HG02852 (cell line): ENCODE measurements around the gene ATXN7L3.
"Not testable (repeated sequence)": the region's sequence is repeated elsewhere in the genome, so short reads cannot be mapped to it uniquely, and the experiment has no call there.

Experiments used
- ATAC-seq: cut with Tn5 transposase; IDR thresholded peaks from one replicate; pipeline ENCODE4 v1.9.1; 2021; ENCODE audit warnings: mild to moderate bottlenecking, moderate library complexity; ENCODE audit not compliant: unreplicated experiment

Gene ATXN7L3

GRCh38 chr17:44199553-44200477 is at the start of gene ATXN7L3:
TSS of gene ATXN7L3 (minus strand) at chr17:44199884. CDS start at chr17:44198070, 1,814 bp downstream.
- ATAC-seq = peak; percentile 58

GRCh38 chr17:44247876-44248736 is 48.4 kb upstream of the ATXN7L3 start:
- ATAC-seq = no peak

GRCh38 chr17:44247440-44247841 is 47.8 kb upstream of the ATXN7L3 start:
- ATAC-seq = no peak

GRCh38 chr17:44241106-44241624 is 41.5 kb upstream of the ATXN7L3 start:
- no peak for ATAC-seq

- not testable (repeated sequence) for ATAC-seq
These were observed 38.2 kb upstream of the ATXN7L3 start for GRCh38 chr17:44237886-44238285.

GRCh38 chr17:44236444-44236991 is 36.8 kb upstream of the ATXN7L3 start:
- ATAC-seq = peak; percentile 44

GRCh38 chr17:44235583-44235936 is 35.9 kb upstream of the ATXN7L3 start:
- no peak for ATAC-seq

- no peak for ATAC-seq
These were observed 33.9 kb upstream of the ATXN7L3 start for GRCh38 chr17:44233582-44233981.

- no peak for ATAC-seq
These were observed 32.4 kb upstream of the ATXN7L3 start for GRCh38 chr17:44232061-44232460.

- no peak for ATAC-seq
These were observed 30.5 kb upstream of the ATXN7L3 start for GRCh38 chr17:44230140-44230539.

GRCh38 chr17:44229090-44229489 is 29.4 kb upstream of the ATXN7L3 start:
- ATAC-seq = no peak

GRCh38 chr17:44223541-44224071 is 23.9 kb upstream of the ATXN7L3 start:
- ATAC-seq = no peak

- ATAC-seq = no peak
These were observed 22.6 kb upstream of the ATXN7L3 start for GRCh38 chr17:44222112-44222869.

- ATAC-seq = no peak
These were observed 22.1 kb upstream of the ATXN7L3 start for GRCh38 chr17:44221862-44222111.

- ATAC-seq = no peak
These were observed 21.6 kb upstream of the ATXN7L3 start for GRCh38 chr17:44221084-44221861.

- peak; percentile 5 for ATAC-seq
These were observed 20.8 kb upstream of the ATXN7L3 start for GRCh38 chr17:44220213-44221083.

GRCh38 chr17:44219616-44220212 is 20.0 kb upstream of the ATXN7L3 start, which contains the start of gene UBTF:
TSS of gene UBTF (minus strand) at chr17:44219675. CDS start at chr17:44218229, 1,446 bp downstream.
- peak; percentile 12 for ATAC-seq

GRCh38 chr17:44219108-44219615 is 19.5 kb upstream of the ATXN7L3 start:
- ATAC-seq = peak; percentile 35
